Progenitor cell of endocrine pancreas (in vitro differentiated cells): Measurements from ENCODE around the gene NRIP1. TPM values are rescaled to one million over a fixed set of nuclear protein-coding genes. Genes with fewer than 3 reads are reported as not detected.

Experiments
- DNase-seq: peaks from one replicate; pipeline ENCODE4 v3.0.0; 2021; ENCODE audit warnings: low spot score; ENCODE audit not compliant: unreplicated experiment
- H3K27ac Mint-ChIP-seq: 2 replicates; pipeline ENCODE4 v1.8.0; 2021; ENCODE audit warnings: mild to moderate bottlenecking, moderate library complexity, mixed read lengths
- H3K27me3 Mint-ChIP-seq: 2 replicates; pipeline ENCODE4 v1.8.0; 2021; ENCODE audit warnings: mixed read lengths
- H3K36me3 Mint-ChIP-seq: 2 replicates; pipeline ENCODE4 v1.8.0; 2022; ENCODE audit warnings: mixed read lengths; ENCODE audit not compliant: insufficient read depth
- H3K4me1 Mint-ChIP-seq: 2 replicates; pipeline ENCODE4 v1.8.0; 2021; ENCODE audit warnings: low read depth, mixed read lengths
- H3K4me3 Mint-ChIP-seq: 2 replicates; pipeline ENCODE4 v1.8.0; 2021; ENCODE audit warnings: low read depth, mild to moderate bottlenecking, moderate library complexity, mixed read lengths
- H3K9me3 Mint-ChIP-seq: 2 replicates; pipeline ENCODE4 v1.8.0; 2021; ENCODE audit warnings: low read depth, mixed read lengths
- total RNA-seq: library from RNA; stranded (reverse); gene quantifications from 2 replicates; pipeline ENCODE4 v1.2.1, GENCODE V29; 2021
- TF ChIP-seq, protein P1 (sequence below): fragments of 200-600 bp; sonication (generic); IDR thresholded peaks from one replicate; pipeline ENCODE4 v1.5.0; 2021; ENCODE audit warnings: antibody characterized with exemption, mild to moderate bottlenecking; ENCODE audit not compliant: unreplicated experiment

The NRIP1 gene
- total RNA-seq, 1 donor from 2014 or later: 69.4 TPM

DNA sequence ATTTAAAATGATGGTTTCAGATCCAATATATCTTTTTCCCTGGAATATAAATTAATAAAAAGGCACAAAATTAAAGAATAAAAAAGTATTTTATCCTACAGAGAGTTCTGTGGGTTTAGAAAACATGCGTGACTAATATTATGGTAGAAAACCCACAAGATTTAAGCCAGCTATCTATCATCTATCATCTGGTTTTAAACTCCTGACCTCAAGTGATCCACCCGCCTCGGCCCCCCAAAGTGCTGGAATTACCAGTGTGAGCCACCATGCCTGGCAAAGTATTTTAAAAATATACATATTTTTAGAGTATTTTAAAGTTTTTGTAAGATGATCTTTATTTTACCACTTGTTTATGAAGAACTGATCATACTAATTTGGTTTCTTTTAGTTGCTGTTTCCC lies 79.5 kb downstream of the NRIP1 start:
- Mint-ChIP-seq H3K27ac (no peak overlapping the region), H3K9me3 (peaks cover 8% of the 10 kb centered on the region), H3K36me3 (peaks cover 28% of the 10 kb centered on the region), H3K4me3 (no peak overlapping the region), H3K27me3 (no peaks in the 10 kb centered on the region), H3K4me1 (peaks cover 50% of the 10 kb centered on the region)
- no peak for DNase-seq
- TF ChIP-seq, protein P1, sequence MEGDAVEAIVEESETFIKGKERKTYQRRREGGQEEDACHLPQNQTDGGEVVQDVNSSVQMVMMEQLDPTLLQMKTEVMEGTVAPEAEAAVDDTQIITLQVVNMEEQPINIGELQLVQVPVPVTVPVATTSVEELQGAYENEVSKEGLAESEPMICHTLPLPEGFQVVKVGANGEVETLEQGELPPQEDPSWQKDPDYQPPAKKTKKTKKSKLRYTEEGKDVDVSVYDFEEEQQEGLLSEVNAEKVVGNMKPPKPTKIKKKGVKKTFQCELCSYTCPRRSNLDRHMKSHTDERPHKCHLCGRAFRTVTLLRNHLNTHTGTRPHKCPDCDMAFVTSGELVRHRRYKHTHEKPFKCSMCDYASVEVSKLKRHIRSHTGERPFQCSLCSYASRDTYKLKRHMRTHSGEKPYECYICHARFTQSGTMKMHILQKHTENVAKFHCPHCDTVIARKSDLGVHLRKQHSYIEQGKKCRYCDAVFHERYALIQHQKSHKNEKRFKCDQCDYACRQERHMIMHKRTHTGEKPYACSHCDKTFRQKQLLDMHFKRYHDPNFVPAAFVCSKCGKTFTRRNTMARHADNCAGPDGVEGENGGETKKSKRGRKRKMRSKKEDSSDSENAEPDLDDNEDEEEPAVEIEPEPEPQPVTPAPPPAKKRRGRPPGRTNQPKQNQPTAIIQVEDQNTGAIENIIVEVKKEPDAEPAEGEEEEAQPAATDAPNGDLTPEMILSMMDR: no peak

DNA sequence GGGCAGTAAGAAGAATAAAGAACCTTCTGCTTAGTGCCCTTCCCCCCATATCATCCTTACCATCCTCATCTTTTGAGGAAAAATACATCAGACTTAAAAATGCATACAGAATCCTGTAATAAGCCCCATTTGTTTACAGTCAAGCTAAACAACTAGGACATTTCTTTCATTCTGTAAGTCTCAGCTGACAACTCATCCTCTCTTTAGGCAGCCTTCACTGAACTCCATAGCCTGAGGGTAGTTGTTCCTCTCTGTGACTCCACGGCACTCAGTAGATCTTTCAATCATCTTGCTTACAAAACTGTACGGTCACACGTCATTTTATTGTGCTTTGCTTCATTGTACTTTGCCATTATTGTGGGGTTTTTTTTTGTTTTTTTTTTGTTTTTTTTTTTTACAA lies 82.5 kb downstream of the NRIP1 start:
- Mint-ChIP-seq H3K27me3 (no peaks in the 10 kb centered on the region), H3K9me3 (peaks cover 4% of the 10 kb centered on the region), H3K27ac (no peak overlapping the region), H3K4me3 (no peak overlapping the region), H3K36me3 (peaks cover 30% of the 10 kb centered on the region), H3K4me1 (peaks cover 30% of the 10 kb centered on the region)
- DNase-seq: no peak
- TF ChIP-seq, protein P1: no peak

DNA sequence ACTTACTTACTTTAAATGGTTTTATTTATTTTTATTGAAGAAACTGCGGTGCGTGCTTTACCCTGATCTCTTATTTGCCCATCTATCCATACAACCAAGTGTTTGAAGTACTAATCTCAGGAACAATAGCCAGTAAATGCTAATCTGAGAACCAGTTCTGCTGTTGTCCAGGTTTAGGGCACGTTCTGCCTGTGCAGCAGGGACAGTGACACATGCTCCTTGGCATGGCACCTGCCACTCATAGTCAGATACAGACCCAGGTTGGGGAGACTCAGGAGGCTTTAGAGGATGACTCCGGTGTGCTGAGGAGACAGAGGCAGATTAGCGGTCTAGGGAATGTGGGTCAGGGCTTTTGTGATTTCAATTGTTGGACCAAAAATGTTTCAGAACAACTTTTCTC lies 83.6 kb downstream of the NRIP1 start:
- peaks cover 20% of the 10 kb centered on the region for H3K4me1 Mint-ChIP-seq
- no peak overlapping the region for H3K27ac Mint-ChIP-seq
- H3K27me3 Mint-ChIP-seq: no peaks in the 10 kb centered on the region
- TF ChIP-seq, protein P1: no peak
- H3K4me3 Mint-ChIP-seq: no peak overlapping the region
- DNase-seq: no peak
- peaks cover 4% of the 10 kb centered on the region for H3K9me3 Mint-ChIP-seq
- peaks cover 30% of the 10 kb centered on the region for H3K36me3 Mint-ChIP-seq

DNA sequence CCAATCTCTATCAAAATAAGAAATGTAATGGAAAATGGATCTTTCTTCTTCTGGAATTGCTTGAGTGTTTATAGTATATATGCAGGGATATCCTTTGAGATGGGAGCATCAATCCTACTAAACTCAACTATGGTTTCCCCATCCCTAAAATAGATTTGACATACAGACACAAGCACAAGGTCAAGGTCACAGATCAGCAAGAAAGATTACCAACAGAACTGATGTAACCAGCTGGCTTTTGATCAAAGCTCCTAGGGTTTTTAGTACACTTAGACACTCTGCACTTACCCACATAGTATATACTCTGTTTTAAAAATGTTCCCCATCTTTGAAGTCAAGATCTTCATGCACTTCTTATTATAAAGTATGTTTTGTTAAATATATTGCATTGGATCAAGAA lies 85.5 kb downstream of the NRIP1 start:
- H3K4me3 Mint-ChIP-seq: no peak overlapping the region
- no peak overlapping the region for H3K27ac Mint-ChIP-seq
- no peak for DNase-seq
- H3K36me3 Mint-ChIP-seq: peaks cover 31% of the 10 kb centered on the region
- H3K27me3 Mint-ChIP-seq: no peaks in the 10 kb centered on the region
- peaks cover 4% of the 10 kb centered on the region for H3K9me3 Mint-ChIP-seq
- TF ChIP-seq, protein P1: no peak
- H3K4me1 Mint-ChIP-seq: peaks cover 17% of the 10 kb centered on the region

DNA sequence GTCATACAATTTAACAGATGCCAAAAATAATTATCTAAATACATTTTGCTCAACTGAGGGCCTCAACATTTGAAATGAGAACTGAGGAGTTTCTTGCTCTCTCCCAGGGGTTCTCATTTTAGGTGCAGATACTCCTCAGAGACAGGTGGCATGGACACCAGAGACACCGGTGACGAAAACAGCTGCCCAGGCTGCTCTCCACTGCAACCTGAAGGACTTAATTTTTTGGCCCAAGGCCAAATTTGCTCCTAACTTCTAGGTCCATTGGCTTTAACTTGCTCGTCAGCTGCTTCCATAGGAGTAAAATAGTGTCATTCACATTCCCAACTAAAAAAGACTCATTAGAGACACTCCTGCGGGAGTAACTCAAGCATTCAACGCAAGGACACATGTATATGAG lies 87.0 kb downstream of the NRIP1 start:
- H3K36me3 Mint-ChIP-seq: peaks cover 21% of the 10 kb centered on the region
- no peak for DNase-seq
- TF ChIP-seq, protein P1: no peak
- no peak overlapping the region for H3K27ac Mint-ChIP-seq
- H3K4me1 Mint-ChIP-seq: peaks cover 11% of the 10 kb centered on the region
- no peak overlapping the region for H3K4me3 Mint-ChIP-seq
- H3K9me3 Mint-ChIP-seq: no peaks in the 10 kb centered on the region
- no peaks in the 10 kb centered on the region for H3K27me3 Mint-ChIP-seq
